ENCODE results near the gene SPATA20. TPM values are rescaled to one million over a fixed set of nuclear protein-coding genes. Genes with fewer than 3 reads are reported as not detected.

Gene SPATA20
- total and polyA plus RNA-seq, 2 of the 4 experiments (the other 2 are of a cell fraction): 17.0 to 35.0 TPM

DNA sequence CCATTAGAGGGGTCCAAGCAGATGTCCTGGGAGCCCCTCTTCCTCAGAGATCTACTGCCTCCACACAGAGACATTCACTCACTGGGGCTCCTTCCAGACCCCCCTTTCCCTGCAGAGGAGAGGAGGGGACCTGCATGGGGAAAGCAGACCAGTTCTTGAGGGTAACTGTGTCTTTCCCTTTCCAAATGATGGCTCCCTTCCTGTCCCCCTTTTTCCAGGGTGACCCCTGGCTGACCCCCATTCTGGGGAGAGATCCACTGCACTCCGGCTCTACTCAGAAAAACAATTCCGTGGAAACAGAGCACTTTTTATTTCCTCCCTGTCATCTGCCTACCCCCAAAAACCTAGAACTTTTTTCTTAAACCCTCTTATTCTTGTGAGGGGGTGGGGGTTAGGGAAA lies 19.9 kb downstream of the SPATA20 start:
- H4K8ac ChIP-seq (ENCODE audit: low read depth in 2 of 2, low read length in 2 of 2): no peak overlapping the region
- H4K20me1 ChIP-seq (ENCODE audit: insufficient read depth, low read length): peaks cover 3% of the 10 kb centered on the region; the same call in 1 of the 2 replicates
- no peak overlapping the region for H3K4ac ChIP-seq (ENCODE audit: low read depth, low read length)
- in situ Hi-C loops (cut with MboI; ENCODE audit: low sequenced_read_pairs): loop anchor here (5.0 kb wide), 1 partner anchor 45 kb away; no protein-coding TSS in a partner anchor
- H2BK5ac ChIP-seq (ENCODE audit: low read depth, low read length, poor library complexity, severe bottlenecking): no peak overlapping the region
- H3K9ac ChIP-seq (ENCODE audit: low read depth, low read length): no peak overlapping the region
- H2BK15ac ChIP-seq (ENCODE audit: low read depth, low read length): no peak overlapping the region
- TF ChIP-seq RFX5 (IDR thresholded peaks at IDR 0.05; ENCODE audit: low read depth, low read length): no peak
- TF ChIP-seq MAZ (IDR thresholded peaks at IDR 0.05; ENCODE audit: borderline replicate concordance, low read depth, low read length): no peak
- TF ChIP-seq SMC3 (IDR thresholded peaks at IDR 0.05; ENCODE audit: low read depth, low read length): no peak
- TF ChIP-seq, protein P1, sequence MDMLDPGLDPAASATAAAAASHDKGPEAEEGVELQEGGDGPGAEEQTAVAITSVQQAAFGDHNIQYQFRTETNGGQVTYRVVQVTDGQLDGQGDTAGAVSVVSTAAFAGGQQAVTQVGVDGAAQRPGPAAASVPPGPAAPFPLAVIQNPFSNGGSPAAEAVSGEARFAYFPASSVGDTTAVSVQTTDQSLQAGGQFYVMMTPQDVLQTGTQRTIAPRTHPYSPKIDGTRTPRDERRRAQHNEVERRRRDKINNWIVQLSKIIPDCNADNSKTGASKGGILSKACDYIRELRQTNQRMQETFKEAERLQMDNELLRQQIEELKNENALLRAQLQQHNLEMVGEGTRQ (IDR thresholded peaks at IDR 0.05; ENCODE audit: low read depth, low read length): no peak
- H4K5ac ChIP-seq (ENCODE audit: low read depth, low read length): no peak overlapping the region
- BruUV-seq (replicated peaks): no TSS peak
- peaks cover 5% of the 10 kb centered on the region; the same call in 1 of the 2 replicates for H3K4me1 ChIP-seq (ENCODE audit: control insufficient read depth, insufficient read depth, low read length)
- peaks cover 81% of the 10 kb centered on the region for H3K27me3 ChIP-seq (ENCODE audit: control insufficient read depth, insufficient read depth, low read length)
- CTCF ChIA-PET: no interaction called here
- no peak overlapping the region for H3K27ac ChIP-seq (ENCODE audit: insufficient read depth, low read length)
- no peak overlapping the region for H2BK120ac ChIP-seq (ENCODE audit: low read depth, low read length)
- WGBS, 2 experiments (ENCODE audit: extremely low coverage in 2 of 2, insufficient read length in 1 of 2): no CpG with 5 or more reads among the region's 2 CpGs
- dilution Hi-C loops (cut with HindIII; ENCODE audit: low sequenced_read_pairs, unreplicated experiment): no loop called here
- H4K91ac ChIP-seq (ENCODE audit: insufficient read depth, low read depth, low read length): no peak overlapping the region
- H3K18ac ChIP-seq (ENCODE audit: low read depth, low read length): no peak overlapping the region
- H3K79me1 ChIP-seq (ENCODE audit: low read depth in 1 of 2, low read length in 2 of 2): no peaks in the 10 kb centered on the region
- H2BK20ac ChIP-seq (ENCODE audit: low read depth, low read length): no peak overlapping the region
- DNase-seq (no peak), ATAC-seq (ENCODE audit: low read depth) (no peak)
- H3K14ac ChIP-seq (replicated peaks; ENCODE audit: low read depth, low read length): no peak overlapping the region
- H2AK9ac ChIP-seq (replicated peaks; ENCODE audit: low read depth, low read length, poor library complexity): no peak overlapping the region
- no peaks in the 10 kb centered on the region for H3K9me3 ChIP-seq (ENCODE audit: control insufficient read depth, insufficient read depth, low read length)
- H3K56ac ChIP-seq (ENCODE audit: extremely low read depth, insufficient read depth, low read length): no peak overlapping the region
- POLR2A ChIA-PET (ENCODE audit: unreplicated experiment): no interaction called here
- intact Hi-C loops (cut with micrococcal nuclease): no loop called here
- no peak overlapping the region for H2AK5ac ChIP-seq (ENCODE audit: low read depth, low read length)
- no peak overlapping the region for H3K23ac ChIP-seq (ENCODE audit: low read depth, low read length)
- no peaks in the 10 kb centered on the region for H3K9me1 ChIP-seq (ENCODE audit: insufficient read depth, low read length)
- H3K4me2 ChIP-seq (ENCODE audit: low read depth, low read length): no peak overlapping the region
- H2AFZ ChIP-seq (replicated peaks; ENCODE audit: low read length, poor library complexity): no peak overlapping the region
- no peaks in the 10 kb centered on the region for H3K36me3 ChIP-seq (ENCODE audit: control insufficient read depth, insufficient read depth, low read length)
- H3K4me3 ChIP-seq (ENCODE audit: insufficient read depth, low read depth, low read length): no peak overlapping the region
